HG02610 (cell line): ENCODE data around the gene KCTD6.
A peak's percentile ranks its signal among the peaks of the same experiment; 100 is the strongest.
"Not testable (repeated sequence)": the region's sequence is repeated elsewhere in the genome, so short reads cannot be mapped to it uniquely, and the experiment has no call there.

Source experiments
- ATAC-seq: cut with Tn5 transposase; IDR thresholded peaks from one replicate; pipeline ENCODE4 v1.9.1; 2021; ENCODE audit warnings: mild to moderate bottlenecking, moderate library complexity; ENCODE audit not compliant: unreplicated experiment

The KCTD6 gene

GRCh38 chr3:58522759-58523425 lies 31.0 kb downstream of the KCTD6 start:
- no peak for ATAC-seq

- no peak for ATAC-seq
Measured at GRCh38 chr3:58524326-58524888, 32.5 kb downstream of the KCTD6 start.

DNA sequence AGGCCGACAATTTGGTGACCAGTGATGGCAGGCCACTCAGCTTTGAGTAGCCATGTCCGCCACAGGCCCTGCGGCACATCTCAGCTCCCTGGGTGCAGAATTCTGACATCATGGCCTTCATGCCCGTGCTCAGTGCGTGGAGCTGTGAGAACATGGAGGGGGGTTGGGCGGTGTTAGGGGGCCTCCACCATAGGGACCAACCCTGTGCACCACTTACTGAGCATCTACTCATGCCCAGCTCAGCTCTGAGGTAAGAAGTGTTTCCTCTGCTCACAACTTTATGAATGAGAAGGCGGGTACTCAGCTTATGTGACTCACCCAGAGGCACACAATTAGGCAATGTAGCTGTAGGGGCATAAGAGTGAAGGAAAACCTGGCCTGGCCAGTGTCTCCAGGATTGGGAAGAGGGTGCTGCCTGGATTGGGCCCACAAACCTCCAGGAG lies 34.6 kb downstream of the KCTD6 start:
- no peak for ATAC-seq

GRCh38 chr3:58527440-58527839 lies 35.5 kb downstream of the KCTD6 start:
- not testable (repeated sequence) for ATAC-seq

GRCh38 chr3:58528629-58529028 lies 36.7 kb downstream of the KCTD6 start:
- ATAC-seq: no peak

- no peak for ATAC-seq
Measured at GRCh38 chr3:58529516-58530353, 37.8 kb downstream of the KCTD6 start.

- no peak for ATAC-seq
Measured at GRCh38 chr3:58530354-58530865, 38.5 kb downstream of the KCTD6 start.

DNA sequence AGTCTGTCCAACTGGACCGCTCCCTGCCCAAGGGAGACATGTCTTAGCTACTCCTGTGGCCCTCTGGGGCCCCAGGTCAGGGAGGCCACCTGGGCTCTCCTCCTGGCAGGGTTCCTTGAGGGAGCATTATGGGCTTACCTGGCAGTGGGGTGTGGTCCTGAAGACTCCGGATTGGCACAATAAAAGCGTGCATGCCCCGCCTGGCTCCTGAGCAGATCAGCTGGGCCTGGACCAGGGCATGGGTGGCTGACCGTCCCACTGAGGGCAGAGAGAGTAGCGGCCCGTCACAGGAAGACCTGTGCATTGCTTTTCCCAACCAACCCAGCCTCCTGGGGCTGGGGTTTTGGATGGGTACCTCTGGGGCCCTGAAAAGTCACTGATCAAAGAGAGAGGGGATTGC lies 39.7 kb downstream of the KCTD6 start:
- ATAC-seq: no peak

DNA sequence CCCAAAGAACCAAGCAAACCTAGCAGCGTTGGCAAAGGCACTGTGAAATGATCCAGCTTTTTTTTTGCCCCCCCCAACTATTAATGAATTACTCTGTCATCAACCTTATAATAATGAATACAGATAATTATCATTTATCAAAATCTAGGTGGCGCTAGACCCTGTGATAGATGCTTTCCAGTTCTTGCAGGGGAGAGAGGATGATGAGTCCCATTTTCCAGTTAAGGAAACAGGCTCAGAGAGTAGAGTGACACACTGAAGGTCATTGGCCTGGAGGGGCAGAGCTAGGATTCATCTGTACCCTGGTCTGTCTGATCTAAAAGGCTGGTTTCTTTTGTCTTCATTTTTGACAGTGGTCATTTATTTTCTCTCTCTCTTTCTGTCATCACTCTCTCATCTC lies 40.1 kb downstream of the KCTD6 start:
- ATAC-seq: no peak

- ATAC-seq: peak; percentile 95
Measured at GRCh38 chr3:58532794-58533220, 40.9 kb downstream of the KCTD6 start.

GRCh38 chr3:58534592-58535494 lies 42.9 kb downstream of the KCTD6 start:
- no peak for ATAC-seq

DNA sequence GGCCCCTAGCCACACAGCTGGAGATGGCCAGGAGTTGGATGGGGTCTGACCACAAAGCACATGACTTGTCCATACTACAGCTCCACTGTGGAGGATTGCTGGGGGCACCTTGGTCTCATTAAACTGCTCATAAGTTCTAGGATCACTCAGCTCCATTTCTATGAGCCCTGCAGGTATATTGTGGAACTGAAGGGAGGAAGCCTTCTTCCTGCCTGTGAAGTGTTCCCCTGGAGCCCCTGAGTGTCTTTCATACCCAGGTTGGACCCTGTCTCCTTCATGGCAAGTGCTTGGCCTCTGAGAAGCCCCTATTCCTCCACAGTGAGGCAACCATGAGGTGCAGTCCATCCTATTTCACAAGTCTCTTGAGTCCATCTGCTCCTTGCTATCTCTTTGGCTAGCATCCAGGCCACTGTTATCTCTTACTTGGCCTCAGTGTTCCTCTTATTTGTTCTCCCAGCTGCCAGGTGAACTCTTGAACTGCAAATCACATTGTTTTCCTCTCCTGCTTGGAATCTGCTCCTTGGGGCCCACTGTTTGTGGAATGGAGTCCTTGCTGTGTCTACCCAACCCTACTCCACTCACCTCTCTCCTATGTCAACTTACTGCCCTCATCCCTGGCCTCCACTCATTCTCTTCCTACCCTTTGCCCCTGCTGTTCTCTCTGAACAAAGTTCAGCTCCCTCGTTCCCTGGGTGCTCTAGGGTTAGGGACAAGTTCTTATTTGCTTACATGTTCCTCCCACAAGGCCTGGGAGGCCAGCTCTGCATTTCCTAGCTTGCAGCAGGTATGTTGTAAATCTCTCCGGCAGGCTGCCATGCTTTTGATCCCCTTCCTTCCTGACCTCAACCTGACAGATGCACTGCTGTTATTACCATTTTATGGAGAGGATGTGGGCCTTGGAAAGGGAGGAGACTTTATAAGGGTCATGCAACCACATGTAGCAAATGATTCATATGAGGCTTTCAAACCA lies 43.9 kb downstream of the KCTD6 start:
- ATAC-seq: no peak

GRCh38 chr3:58536501-58537411 lies 44.9 kb downstream of the KCTD6 start, which contains the start of gene ACOX2:
Gene ACOX2, minus strand, starts transcription at chr3:58537190. Its CDS starts 2,084 bp downstream, at chr3:58535106.
- ATAC-seq: no peak

DNA sequence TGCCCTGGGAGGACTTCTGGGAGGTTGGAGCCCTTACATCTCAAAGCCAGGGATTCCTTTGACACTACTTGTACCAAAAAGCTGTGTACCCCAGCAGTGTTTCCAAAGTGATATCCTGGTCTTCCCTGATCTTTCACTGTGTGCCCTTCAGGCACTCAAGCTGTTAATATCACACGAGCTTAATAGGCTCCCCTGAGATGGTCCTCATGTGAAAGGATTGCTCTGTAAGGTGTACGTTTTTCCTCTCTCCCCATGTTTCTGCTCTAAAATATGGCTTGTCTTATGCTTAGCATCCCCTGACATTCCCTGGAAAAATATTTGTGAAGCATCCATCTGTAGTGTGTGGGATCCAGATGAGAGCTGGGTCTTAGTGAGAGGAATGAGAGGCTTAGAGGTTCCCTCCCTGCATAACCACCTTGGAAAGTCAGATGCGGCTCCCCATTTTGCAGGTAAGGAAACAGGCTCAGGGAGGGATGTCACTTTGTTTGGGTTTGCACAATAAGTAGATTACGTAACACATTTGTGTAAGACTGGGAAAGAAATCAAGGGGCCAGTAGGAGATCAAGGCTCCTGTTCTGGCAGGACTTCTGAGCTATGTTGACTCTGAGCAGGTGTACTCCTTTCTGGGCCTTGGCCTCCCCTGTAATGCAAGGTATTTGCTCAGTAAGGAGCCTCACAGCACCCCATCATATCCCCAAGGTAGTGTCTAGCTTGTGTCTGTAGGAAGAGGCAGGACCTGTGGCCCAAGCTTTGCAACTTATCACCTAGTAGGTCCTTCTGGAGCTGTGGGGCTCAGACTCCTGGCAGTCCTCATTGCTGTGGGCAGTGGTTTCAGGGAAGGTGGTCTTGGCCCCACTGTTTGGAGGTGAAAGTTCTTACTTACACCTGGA lies 45.8 kb downstream of the KCTD6 start:
- ATAC-seq: no peak

DNA sequence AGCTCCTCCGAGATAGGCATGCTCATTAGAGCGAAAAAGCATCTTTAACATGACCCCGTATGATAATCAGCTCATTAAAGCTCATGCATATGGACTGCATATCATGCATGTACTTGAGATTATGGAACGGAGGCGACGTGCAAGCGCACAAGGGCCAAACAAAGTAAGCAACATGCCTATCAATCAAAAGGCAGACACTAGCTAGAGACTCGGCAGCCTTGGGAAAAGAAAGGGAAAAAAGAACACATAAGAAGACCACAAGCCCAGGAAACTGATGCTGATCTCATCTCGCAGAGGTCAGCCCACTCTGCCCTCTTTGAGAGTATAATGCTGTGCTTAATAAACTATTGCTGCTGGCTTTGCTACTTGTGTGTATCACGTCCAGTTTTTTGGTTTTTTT lies 47.7 kb downstream of the KCTD6 start:
- ATAC-seq: no peak

GRCh38 chr3:58540176-58540858 lies 48.4 kb downstream of the KCTD6 start:
- no peak for ATAC-seq

GRCh38 chr3:58544541-58544940 lies 52.6 kb downstream of the KCTD6 start:
- no peak for ATAC-seq
